SU-DHL-6 (cell line): ENCODE results near the gene SEMA4C.

Experiments
- H2AFZ ChIP-seq: fragments of 200-600 bp; sonication (generic); 2 replicates; pipeline ENCODE4 v1.6.1; 2014; ENCODE audit warnings: low read depth, mild to moderate bottlenecking, moderate library complexity, mixed read lengths, antibody characterized with exemption, low read length; ENCODE audit not compliant: severe bottlenecking
- H3F3A ChIP-seq: fragments of 200-600 bp; shearing (Covaris generic); 2 replicates; pipeline ENCODE4 v1.6.0; 2016; ENCODE audit warnings: antibody characterized with exemption, mild to moderate bottlenecking; ENCODE audit not compliant: insufficient read depth
- H3K27ac ChIP-seq: fragments of 200-600 bp; sonication (generic); 2 replicates; pipeline ENCODE4 v1.5.1; 2016; ENCODE audit warnings: low read depth, mild to moderate bottlenecking, low read length, moderate library complexity, mixed read lengths
- H3K27me3 ChIP-seq: fragments of 200-600 bp; sonication (generic), shearing (Covaris generic); 2 replicates; pipeline ENCODE4 v1.6.0; 2014; ENCODE audit warnings: mild to moderate bottlenecking, low read length
- H3K36me3 ChIP-seq: fragments of 200-600 bp; sonication (generic); 2 replicates; pipeline ENCODE4 v1.6.1; 2014; ENCODE audit warnings: mild to moderate bottlenecking, low read length, mixed read lengths
- H3K4me2 ChIP-seq: fragments of 300-600, 200-600 bp; shearing (Covaris generic), sonication (generic); 2 replicates; pipeline ENCODE4 v1.6.0; 2014; ENCODE audit warnings: low read length, low read depth, mild to moderate bottlenecking; ENCODE audit not compliant: poor library complexity, severe bottlenecking
- H3K4me3 ChIP-seq: fragments of 200-600 bp; sonication (generic); 2 replicates; pipeline ENCODE4 v1.5.1; 2014; ENCODE audit warnings: antibody characterized with exemption, low read length, mild to moderate bottlenecking, mixed read lengths; ENCODE audit not compliant: insufficient read depth, poor library complexity, severe bottlenecking
- H3K79me2 ChIP-seq: fragments of 200-600 bp; sonication (generic); 2 replicates; pipeline ENCODE4 v1.6.1; 2014; ENCODE audit warnings: mild to moderate bottlenecking, low read length, moderate library complexity; ENCODE audit not compliant: insufficient read depth
- H3K9ac ChIP-seq: fragments of 200-600 bp; sonication (generic); 2 replicates; pipeline ENCODE4 v1.7.0; 2014; ENCODE audit warnings: mild to moderate bottlenecking, low read length
- H3K9me2 ChIP-seq: fragments of 200-600 bp; sonication (generic); replicated peaks from 2 replicates; pipeline ENCODE4 v1.6.1; 2014; ENCODE audit warnings: low read length; ENCODE audit not compliant: insufficient read depth
- H3K9me3 ChIP-seq: fragments of 200-600 bp; sonication (generic); 2 replicates; pipeline ENCODE4 v1.6.1; 2014; ENCODE audit warnings: low read length, mixed read lengths; ENCODE audit not compliant: insufficient read depth
- H4K20me1 ChIP-seq: fragments of 200-600 bp; sonication (generic); 2 replicates; pipeline ENCODE4 v1.6.1; 2014; ENCODE audit warnings: low read depth, mild to moderate bottlenecking, antibody characterized with exemption, low read length, moderate library complexity, mixed read lengths
- EZH2phosphoT487 ChIP-seq: fragments of 200-600 bp; sonication (generic), shearing (Covaris generic); conservative IDR thresholded peaks from 2 replicates; pipeline ENCODE4 v1.6.1; 2018; ENCODE audit warnings: mild to moderate bottlenecking, antibody characterized with exemption, low read length, moderate library complexity, mixed read lengths
- TF ChIP-seq, protein P1 (sequence below): fragments of 200-600 bp; sonication (generic); IDR thresholded peaks from one replicate; pipeline ENCODE4 v1.5.1; 2017; ENCODE audit warnings: antibody characterized with exemption, mild to moderate bottlenecking, low read length, moderate library complexity; ENCODE audit not compliant: insufficient read depth, poor library complexity, severe bottlenecking

The SEMA4C gene

DNA sequence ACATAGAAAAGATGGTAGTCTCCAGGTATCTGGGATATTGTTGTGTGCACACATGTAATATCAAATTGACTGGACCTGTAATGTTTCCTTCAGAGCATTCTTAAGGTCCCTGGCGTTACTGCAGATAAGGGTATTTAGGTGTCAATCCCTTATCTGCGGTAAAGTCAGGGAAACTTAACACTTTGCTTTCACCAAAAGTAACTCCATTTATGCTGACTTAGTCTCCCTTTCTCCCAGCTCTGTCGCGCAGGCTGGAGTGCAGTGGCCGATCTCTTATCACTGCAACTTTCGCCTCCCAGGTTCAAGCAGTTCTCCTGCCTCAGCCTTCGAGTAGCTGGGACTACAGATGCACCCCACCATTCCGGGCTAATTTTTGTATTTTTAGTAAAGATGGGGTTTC is 52.0 kb downstream of the SEMA4C start:
- Histone ChIP-seq H3K79me2 (peaks cover 43% of the 10 kb centered on the region), H3K9ac (peak overlapping the region; percentile 72; the same call in 1 of the 2 replicates), H3K4me3 (peak overlapping the region; percentile 76), H3K9me3 (no peaks in the 10 kb centered on the region), H2AFZ (no peak overlapping the region), H3K27me3 (no peaks in the 10 kb centered on the region), H3F3A (no peaks in the 10 kb centered on the region; the same call in 1 of the 2 replicates), H3K9me2 (no peaks in the 10 kb centered on the region), H3K27ac (no peak overlapping the region), H3K4me2 (peak overlapping the region; percentile 61), H3K36me3 (no peaks in the 10 kb centered on the region), H4K20me1 (no peaks in the 10 kb centered on the region; the same call in 1 of the 2 replicates)
- TF ChIP-seq, protein P1, sequence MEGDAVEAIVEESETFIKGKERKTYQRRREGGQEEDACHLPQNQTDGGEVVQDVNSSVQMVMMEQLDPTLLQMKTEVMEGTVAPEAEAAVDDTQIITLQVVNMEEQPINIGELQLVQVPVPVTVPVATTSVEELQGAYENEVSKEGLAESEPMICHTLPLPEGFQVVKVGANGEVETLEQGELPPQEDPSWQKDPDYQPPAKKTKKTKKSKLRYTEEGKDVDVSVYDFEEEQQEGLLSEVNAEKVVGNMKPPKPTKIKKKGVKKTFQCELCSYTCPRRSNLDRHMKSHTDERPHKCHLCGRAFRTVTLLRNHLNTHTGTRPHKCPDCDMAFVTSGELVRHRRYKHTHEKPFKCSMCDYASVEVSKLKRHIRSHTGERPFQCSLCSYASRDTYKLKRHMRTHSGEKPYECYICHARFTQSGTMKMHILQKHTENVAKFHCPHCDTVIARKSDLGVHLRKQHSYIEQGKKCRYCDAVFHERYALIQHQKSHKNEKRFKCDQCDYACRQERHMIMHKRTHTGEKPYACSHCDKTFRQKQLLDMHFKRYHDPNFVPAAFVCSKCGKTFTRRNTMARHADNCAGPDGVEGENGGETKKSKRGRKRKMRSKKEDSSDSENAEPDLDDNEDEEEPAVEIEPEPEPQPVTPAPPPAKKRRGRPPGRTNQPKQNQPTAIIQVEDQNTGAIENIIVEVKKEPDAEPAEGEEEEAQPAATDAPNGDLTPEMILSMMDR = no peak
- TF ChIP-seq EZH2phosphoT487 = no peak

DNA sequence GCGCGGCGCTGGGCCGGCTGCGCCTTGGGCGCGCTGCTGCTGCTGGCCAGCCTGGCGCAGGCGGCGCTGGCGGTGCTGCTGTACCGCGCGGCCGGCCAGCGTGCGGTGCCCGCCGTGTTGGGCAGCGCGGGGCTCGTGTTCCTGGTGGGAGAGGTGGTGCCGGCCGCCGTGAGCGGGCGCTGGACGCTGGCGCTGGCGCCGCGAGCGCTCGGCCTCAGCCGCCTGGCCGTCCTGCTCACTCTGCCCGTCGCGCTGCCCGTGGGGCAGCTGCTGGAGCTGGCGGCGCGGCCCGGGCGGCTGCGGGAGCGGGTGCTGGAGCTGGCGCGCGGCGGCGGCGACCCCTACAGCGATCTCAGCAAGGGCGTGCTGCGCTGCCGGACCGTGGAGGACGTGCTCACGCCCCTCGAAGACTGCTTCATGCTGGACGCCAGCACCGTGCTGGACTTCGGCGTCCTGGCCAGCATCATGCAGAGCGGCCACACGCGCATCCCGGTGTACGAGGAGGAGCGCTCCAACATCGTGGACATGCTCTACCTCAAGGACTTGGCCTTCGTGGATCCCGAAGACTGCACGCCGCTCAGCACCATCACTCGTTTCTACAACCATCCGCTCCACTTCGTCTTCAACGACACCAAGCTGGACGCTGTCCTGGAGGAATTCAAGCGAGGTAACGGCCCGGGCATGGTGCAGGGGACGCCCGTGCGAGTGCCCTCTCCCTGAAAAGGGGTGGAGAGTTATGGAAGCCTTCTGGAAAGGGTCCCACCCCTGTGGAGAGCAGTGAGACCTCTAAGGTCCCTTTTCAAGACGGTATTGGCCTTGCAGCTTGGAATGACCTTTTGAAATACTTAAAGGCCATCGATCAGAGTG is 52.8 kb downstream of the SEMA4C start:
- Histone ChIP-seq H3K79me2 (peaks cover 38% of the 10 kb centered on the region), H3K4me2 (peak overlapping the region; percentile 61), H4K20me1 (no peaks in the 10 kb centered on the region; the same call in 1 of the 2 replicates), H3K9me3 (no peaks in the 10 kb centered on the region), H3K9ac (peak overlapping the region; percentile 72), H3K27ac (no peak overlapping the region; the same call in 1 of the 2 replicates), H3K9me2 (no peaks in the 10 kb centered on the region), H3K4me3 (peak overlapping the region; percentile 76), H2AFZ (no peak overlapping the region), H3K27me3 (no peaks in the 10 kb centered on the region), H3K36me3 (no peaks in the 10 kb centered on the region), H3F3A (no peaks in the 10 kb centered on the region; the same call in 1 of the 2 replicates)
- TF ChIP-seq, protein P1 = no peak
- no peak for TF ChIP-seq EZH2phosphoT487

DNA sequence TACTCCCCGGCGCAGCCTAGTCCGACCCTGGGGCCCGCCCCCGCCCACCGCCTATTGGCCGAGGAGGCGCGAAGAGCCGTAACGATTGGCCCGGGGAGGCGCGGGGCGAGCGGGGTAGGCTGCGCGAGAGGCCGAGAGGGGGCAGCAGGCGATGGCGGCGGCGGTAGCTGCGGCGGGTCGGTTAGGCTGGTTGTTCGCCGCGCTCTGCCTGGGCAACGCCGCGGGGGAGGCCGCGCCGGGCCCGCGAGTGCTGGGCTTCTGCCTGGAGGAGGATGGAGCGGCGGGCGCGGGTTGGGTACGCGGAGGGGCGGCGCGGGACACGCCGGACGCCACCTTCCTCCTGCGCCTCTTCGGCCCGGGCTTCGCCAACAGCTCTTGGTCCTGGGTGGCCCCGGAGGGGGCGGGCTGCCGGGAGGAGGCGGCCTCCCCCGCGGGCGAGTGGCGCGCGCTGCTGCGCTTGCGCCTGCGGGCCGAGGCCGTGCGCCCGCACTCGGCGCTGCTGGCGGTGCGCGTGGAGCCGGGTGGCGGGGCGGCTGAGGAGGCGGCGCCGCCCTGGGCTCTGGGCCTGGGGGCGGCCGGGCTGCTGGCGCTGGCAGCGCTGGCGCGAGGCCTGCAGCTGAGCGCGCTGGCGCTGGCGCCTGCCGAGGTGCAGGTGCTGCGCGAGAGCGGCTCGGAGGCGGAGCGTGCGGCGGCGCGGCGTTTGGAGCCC is 53.6 kb downstream of the SEMA4C start, which contains the start of gene CNNM3:
Gene CNNM3, plus strand, starts transcription at position 142 of the 709 bp plus-strand sequence. Its CDS starts 10 bp downstream, at position 152.
- no peak for TF ChIP-seq EZH2phosphoT487
- TF ChIP-seq, protein P1 = no peak
- peak within 1 kb of the TSS; percentile 77 for H3K27ac ChIP-seq

More for the DNA sequence above, 53.6 kb downstream of the SEMA4C start, which contains the start of gene CNNM3:
- Histone ChIP-seq H3K36me3 (no peaks in the 10 kb centered on the region), H3K9ac (peak within 1 kb of the TSS; percentile 72), H3K79me2 (peaks cover 34% of the 10 kb centered on the region), H3K9me2 (no peaks in the 10 kb centered on the region), H3K4me3 (peak within 1 kb of the TSS; percentile 76), H4K20me1 (no peaks in the 10 kb centered on the region; the same call in 1 of the 2 replicates), H3K27me3 (no peaks in the 10 kb centered on the region), H2AFZ (peak within 1 kb of the TSS; percentile 92), H3K4me2 (peak within 1 kb of the TSS; percentile 74), H3K9me3 (no peaks in the 10 kb centered on the region), H3F3A (no peaks in the 10 kb centered on the region; the same call in 1 of the 2 replicates)
